Neural progenitor cell (in vitro differentiated cells): ENCODE results near the gene RIC3. TPM values are rescaled to one million over a fixed set of nuclear protein-coding genes. Genes with fewer than 3 reads are reported as not detected.

Experiments used
- DNase-seq: peaks from one replicate; pipeline ENCODE4 v3.0.0-alpha.2; 2016; ENCODE audit warnings: low spot score
- H2AFZ ChIP-seq: fragments of 200-600 bp; sonication (generic); replicated peaks from 2 replicates; pipeline ENCODE4 v1.6.1; 2016; ENCODE audit warnings: antibody characterized with exemption
- H3F3A ChIP-seq: fragments of 200-600 bp; sonication (generic); 2 replicates; pipeline ENCODE4 v1.6.1; 2016; ENCODE audit warnings: antibody characterized with exemption, low read depth
- H3K27ac ChIP-seq: fragments of 200-600 bp; sonication (generic); 2 replicates; pipeline ENCODE4 v1.5.1; 2016; ENCODE audit warnings: mild to moderate bottlenecking
- H3K27me3 ChIP-seq: fragments of 200-600 bp; sonication (generic); 2 replicates; pipeline ENCODE4 v1.6.1; 2016; ENCODE audit warnings: mild to moderate bottlenecking, moderate library complexity
- H3K36me3 ChIP-seq: fragments of 200-600 bp; sonication (generic); 2 replicates; pipeline ENCODE4 v1.5.1; 2016
- H3K4me1 ChIP-seq: fragments of 200-600 bp; sonication (generic); 2 replicates; pipeline ENCODE4 v1.6.1; 2016; ENCODE audit warnings: mixed run types
- H3K4me2 ChIP-seq: fragments of 200-600 bp; sonication (generic); 2 replicates; pipeline ENCODE4 v1.6.1; 2016
- H3K4me3 ChIP-seq: fragments of 200-600 bp; sonication (generic); 2 replicates; pipeline ENCODE4 v1.5.1; 2016
- H3K79me2 ChIP-seq: fragments of 200-600 bp; sonication (generic); 2 replicates; pipeline ENCODE4 v1.6.1; 2016; ENCODE audit warnings: low read depth
- H3K9ac ChIP-seq: fragments of 200-600 bp; sonication (generic); 2 replicates; pipeline ENCODE4 v1.6.1; 2016
- H3K9me3 ChIP-seq: fragments of 200-600 bp; sonication (generic); 2 replicates; pipeline ENCODE4 v1.5.1; 2016; ENCODE audit warnings: low read depth
- H4K20me1 ChIP-seq: fragments of 200-600 bp; sonication (generic); 2 replicates; pipeline ENCODE4 v1.6.1; 2016; ENCODE audit warnings: low read depth
- H3K27ac Mint-ChIP-seq: 3 replicates; pipeline ENCODE4 v1.8.0; 2021; ENCODE audit warnings: mixed read lengths
- H3K27me3 Mint-ChIP-seq: 2 replicates; pipeline ENCODE4 v1.8.0; 2022; ENCODE audit warnings: low read depth, mild to moderate bottlenecking, inconsistent platforms, moderate library complexity, mixed read lengths; ENCODE audit not compliant: insufficient read depth
- H3K36me3 Mint-ChIP-seq: 3 replicates; pipeline ENCODE4 v1.8.0; 2021; ENCODE audit warnings: mixed read lengths
- H3K4me1 Mint-ChIP-seq: 3 replicates; pipeline ENCODE4 v1.8.0; 2021; ENCODE audit warnings: mixed read lengths
- H3K4me3 Mint-ChIP-seq: 3 replicates; pipeline ENCODE4 v1.8.0; 2021; ENCODE audit warnings: mild to moderate bottlenecking, moderate library complexity, mixed read lengths
- H3K9me3 Mint-ChIP-seq: 3 replicates; pipeline ENCODE4 v1.8.0; 2020; ENCODE audit warnings: mixed read lengths
- EZH2 ChIP-seq: fragments of 200-600 bp; sonication (generic); IDR thresholded peaks from 2 replicates; pipeline ENCODE4 v1.6.1; 2017; ENCODE audit warnings: antibody characterized with exemption, mild to moderate bottlenecking, moderate library complexity
- EZH2phosphoT487 ChIP-seq: fragments of 200-600 bp; sonication (generic); IDR thresholded peaks from 2 replicates; pipeline ENCODE4 v1.6.1; 2017; ENCODE audit warnings: antibody characterized with exemption
- total RNA-seq: library from RNA; depleted of rRNA; stranded (reverse); fragments of >200 nt; gene quantifications from 2 replicates; pipeline ENCODE4 v1.2.3, GENCODE V29; 2015; ENCODE audit warnings: low replicate concordance
- TF ChIP-seq, protein P1 (sequence below): fragments of 200-600 bp; sonication (generic); IDR thresholded peaks from 2 replicates; pipeline ENCODE4 v1.5.1; 2017; ENCODE audit warnings: antibody characterized with exemption, mild to moderate bottlenecking

The RIC3 gene
- total RNA-seq, 1 donor from 2014 or later = 33.7 TPM

DNA sequence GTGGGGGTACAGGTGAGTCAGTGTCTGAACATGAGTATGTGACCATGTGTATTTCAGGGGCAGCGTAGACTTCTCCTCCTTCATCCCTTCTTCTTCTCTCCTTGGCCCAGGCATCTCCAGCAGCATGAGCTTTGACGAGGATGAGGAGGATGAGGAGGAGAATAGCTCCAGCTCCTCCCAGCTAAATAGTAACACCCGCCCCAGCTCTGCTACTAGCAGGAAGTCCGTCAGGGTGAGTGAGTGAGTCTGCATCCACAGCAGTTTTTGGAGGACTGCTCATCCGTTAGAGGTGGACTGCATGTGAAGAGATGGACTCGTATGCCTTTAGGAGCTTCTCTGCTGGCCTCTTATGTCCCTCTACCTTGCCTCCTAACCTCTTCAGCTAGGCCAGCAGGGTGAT lies 72.2 kb downstream of the RIC3 start:
- Mint-ChIP-seq H3K4me1 (no peaks in the 10 kb centered on the region), H3K27me3 (peaks cover 10% of the 10 kb centered on the region), H3K36me3 (peaks cover 17% of the 10 kb centered on the region), H3K27ac (no peak overlapping the region), H3K4me3 (no peak overlapping the region), H3K9me3 (no peaks in the 10 kb centered on the region)
- H3K36me3 ChIP-seq = no peaks in the 10 kb centered on the region
- no peaks in the 10 kb centered on the region for H3K9me3 ChIP-seq
- no peaks in the 10 kb centered on the region for H3K4me1 ChIP-seq
- no peaks in the 10 kb centered on the region for H3K79me2 ChIP-seq
- H2AFZ ChIP-seq = no peak overlapping the region
- H4K20me1 ChIP-seq = no peaks in the 10 kb centered on the region
- no peaks in the 10 kb centered on the region for H3F3A ChIP-seq
- no peak overlapping the region for H3K4me2 ChIP-seq
- TF ChIP-seq EZH2 (no peak), EZH2phosphoT487 (no peak)
- TF ChIP-seq, protein P1, sequence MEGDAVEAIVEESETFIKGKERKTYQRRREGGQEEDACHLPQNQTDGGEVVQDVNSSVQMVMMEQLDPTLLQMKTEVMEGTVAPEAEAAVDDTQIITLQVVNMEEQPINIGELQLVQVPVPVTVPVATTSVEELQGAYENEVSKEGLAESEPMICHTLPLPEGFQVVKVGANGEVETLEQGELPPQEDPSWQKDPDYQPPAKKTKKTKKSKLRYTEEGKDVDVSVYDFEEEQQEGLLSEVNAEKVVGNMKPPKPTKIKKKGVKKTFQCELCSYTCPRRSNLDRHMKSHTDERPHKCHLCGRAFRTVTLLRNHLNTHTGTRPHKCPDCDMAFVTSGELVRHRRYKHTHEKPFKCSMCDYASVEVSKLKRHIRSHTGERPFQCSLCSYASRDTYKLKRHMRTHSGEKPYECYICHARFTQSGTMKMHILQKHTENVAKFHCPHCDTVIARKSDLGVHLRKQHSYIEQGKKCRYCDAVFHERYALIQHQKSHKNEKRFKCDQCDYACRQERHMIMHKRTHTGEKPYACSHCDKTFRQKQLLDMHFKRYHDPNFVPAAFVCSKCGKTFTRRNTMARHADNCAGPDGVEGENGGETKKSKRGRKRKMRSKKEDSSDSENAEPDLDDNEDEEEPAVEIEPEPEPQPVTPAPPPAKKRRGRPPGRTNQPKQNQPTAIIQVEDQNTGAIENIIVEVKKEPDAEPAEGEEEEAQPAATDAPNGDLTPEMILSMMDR = no peak
- no peak overlapping the region for H3K9ac ChIP-seq
- H3K27ac ChIP-seq = no peak overlapping the region
- no peak for DNase-seq
- no peak overlapping the region for H3K4me3 ChIP-seq
- H3K27me3 ChIP-seq = no peaks in the 10 kb centered on the region

DNA sequence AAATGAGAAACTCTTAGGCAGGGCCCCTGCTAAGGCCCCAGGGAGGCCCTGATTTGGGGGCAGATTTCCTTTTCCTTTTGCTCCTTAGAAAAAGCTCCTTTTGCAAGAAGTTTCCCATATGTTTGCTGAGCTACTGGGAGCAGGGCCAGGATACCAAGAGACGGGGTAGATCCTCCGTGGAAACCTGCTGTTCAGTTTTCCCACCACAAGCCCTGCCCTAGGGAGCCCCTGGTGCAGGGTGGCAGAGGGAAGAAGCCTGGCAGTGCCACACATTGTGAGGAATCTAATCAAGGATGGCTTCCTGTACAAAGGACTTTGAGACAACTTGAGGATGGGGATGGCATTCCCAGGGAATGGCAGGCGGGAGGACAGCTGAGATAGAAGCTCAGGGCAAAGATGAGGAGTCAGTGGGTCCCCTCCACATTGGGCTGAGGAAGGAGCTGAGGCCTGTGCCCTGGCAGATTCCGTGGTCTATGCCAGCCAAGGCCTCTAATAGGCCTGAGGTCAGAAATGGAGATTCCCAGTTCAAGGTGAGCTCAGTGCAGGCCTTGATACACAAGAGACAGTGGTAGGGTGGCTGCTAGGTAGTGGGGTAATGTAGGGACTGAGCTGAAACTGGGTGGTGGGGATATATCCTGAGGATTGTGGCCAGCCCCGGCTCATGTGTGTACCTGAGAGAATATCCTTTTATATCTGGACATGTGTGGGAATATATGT lies 72.9 kb downstream of the RIC3 start:
- H3K36me3 Mint-ChIP-seq = peaks cover 17% of the 10 kb centered on the region
- Histone ChIP-seq H3K79me2 (no peaks in the 10 kb centered on the region), H3K27me3 (no peaks in the 10 kb centered on the region), H3F3A (no peaks in the 10 kb centered on the region), H4K20me1 (no peaks in the 10 kb centered on the region), H3K9me3 (no peaks in the 10 kb centered on the region), H2AFZ (no peak overlapping the region), H3K4me2 (no peak overlapping the region), H3K4me3 (no peak overlapping the region), H3K4me1 (no peaks in the 10 kb centered on the region), H3K9ac (no peak overlapping the region), H3K27ac (no peak overlapping the region), H3K36me3 (no peaks in the 10 kb centered on the region)
- DNase-seq = no peak
- H3K9me3 Mint-ChIP-seq = no peaks in the 10 kb centered on the region
- no peaks in the 10 kb centered on the region for H3K4me1 Mint-ChIP-seq
- TF ChIP-seq, protein P1 = no peak
- TF ChIP-seq EZH2 (no peak), EZH2phosphoT487 (no peak)
- H3K27ac Mint-ChIP-seq = peak overlapping the region; percentile 27
- peaks cover 10% of the 10 kb centered on the region for H3K27me3 Mint-ChIP-seq
- no peak overlapping the region for H3K4me3 Mint-ChIP-seq

DNA sequence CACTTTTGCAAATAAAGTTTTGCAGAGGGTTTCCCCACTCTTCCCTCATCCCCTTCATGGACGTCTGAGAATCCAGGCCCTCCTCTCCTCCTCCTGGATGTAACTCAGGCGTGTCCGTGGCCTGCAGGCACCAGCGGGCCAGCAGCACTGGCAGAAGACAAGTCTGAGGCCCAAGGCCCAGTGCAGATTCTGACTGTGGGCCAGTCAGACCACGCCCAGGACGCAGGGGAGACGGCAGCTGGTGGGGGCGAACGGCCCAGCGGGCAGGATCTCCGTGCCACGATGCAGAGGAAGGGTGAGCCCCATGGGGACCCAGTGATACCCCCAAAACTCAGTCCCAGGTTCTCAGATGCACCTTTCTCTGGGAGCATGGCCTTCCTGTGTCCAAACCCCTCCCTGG lies 73.5 kb downstream of the RIC3 start:
- Histone ChIP-seq H3K4me2 (no peak overlapping the region), H3K27ac (no peak overlapping the region), H4K20me1 (peaks cover 3% of the 10 kb centered on the region), H3K27me3 (no peaks in the 10 kb centered on the region), H3K9me3 (no peaks in the 10 kb centered on the region), H2AFZ (no peak overlapping the region), H3K4me3 (no peak overlapping the region), H3K79me2 (no peaks in the 10 kb centered on the region), H3F3A (no peaks in the 10 kb centered on the region), H3K36me3 (no peaks in the 10 kb centered on the region), H3K4me1 (no peaks in the 10 kb centered on the region), H3K9ac (no peak overlapping the region)
- Mint-ChIP-seq H3K9me3 (no peaks in the 10 kb centered on the region), H3K4me3 (no peak overlapping the region), H3K4me1 (peaks cover 4% of the 10 kb centered on the region), H3K27ac (no peak overlapping the region), H3K36me3 (peaks cover 17% of the 10 kb centered on the region), H3K27me3 (peaks cover 10% of the 10 kb centered on the region)
- no peak for TF ChIP-seq EZH2phosphoT487
- TF ChIP-seq, protein P1 = no peak
- no peak for TF ChIP-seq EZH2
- no peak for DNase-seq
